PC-9 (cell line): ENCODE data around the gene POMZP3. TPM values are rescaled to one million over a fixed set of nuclear protein-coding genes. Genes with fewer than 3 reads are reported as not detected.
"Not testable (repeated sequence)": the region's sequence is repeated elsewhere in the genome, so short reads cannot be mapped to it uniquely, and the experiment has no call there.

Experiments
- BruUV-seq: library from RNA; stranded (reverse); fragments of 400-500 nt; replicated peaks from 2 replicates; lab custom pipeline; 2021; lab: Mats Ljungman, UMichigan
- CTCF ChIA-PET: fragments of 300-600 bp; sonication (Branson Sonifier 250); formaldehyde crosslinking; loops from one replicate; lab custom pipeline; 2022; ENCODE audit warnings: antibody characterized with exemption; lab: Charles Lee
- POLR2A ChIA-PET: fragments of 300-600 bp; sonication (Branson Sonifier 250); formaldehyde crosslinking; loops from one replicate; lab custom pipeline; 2022; ENCODE audit warnings: antibody characterized with exemption; ENCODE audit not compliant: unreplicated experiment; lab: Charles Lee
- DNase-seq, 2 experiments: peaks; one replicate each; pipeline versions ENCODE4 v3.0.0 to v3.0.0-alpha.2; 2015 to 2022; ENCODE audit warnings: mixed read lengths in 1 of 2
- H2AFZ ChIP-seq: fragments of 200-600 bp; sonication (generic); 2 replicates; pipeline ENCODE4 v1.8.1; 2017; ENCODE audit warnings: antibody characterized with exemption
- H3F3A ChIP-seq: fragments of 200-600 bp; sonication (generic); 2 replicates; pipeline ENCODE4 v1.8.1; 2017; ENCODE audit warnings: antibody characterized with exemption, mild to moderate bottlenecking, low read depth; ENCODE audit not compliant: insufficient read depth
- H3K27ac ChIP-seq: fragments of 200-600 bp; sonication (generic); 2 replicates; pipeline ENCODE4 v1.6.1; 2016; ENCODE audit warnings: mixed run types
- H3K27me3 ChIP-seq: fragments of 200-600 bp; sonication (generic); 2 replicates; pipeline ENCODE4 v1.6.1; 2016; ENCODE audit warnings: low read depth, mixed run types; ENCODE audit not compliant: insufficient read depth
- H3K36me3 ChIP-seq: fragments of 200-600 bp; sonication (generic); 2 replicates; pipeline ENCODE4 v1.6.1; 2016; ENCODE audit warnings: low read depth, mixed run types
- H3K4me1 ChIP-seq: fragments of 200-600 bp; sonication (generic); replicated peaks from 2 replicates; pipeline ENCODE4 v1.6.1; 2016; ENCODE audit warnings: mixed run types; ENCODE audit not compliant: insufficient read depth
- H3K4me2 ChIP-seq: fragments of 200-600 bp; sonication (generic); 2 replicates; pipeline ENCODE4 v1.6.1; 2017; ENCODE audit warnings: mixed run types
- H3K4me3 ChIP-seq: fragments of 200-600 bp; sonication (generic); 2 replicates; pipeline ENCODE4 v1.6.1; 2016; ENCODE audit warnings: mixed run types
- H3K79me2 ChIP-seq: fragments of 200-600 bp; sonication (generic); 2 replicates; pipeline ENCODE4 v1.6.1; 2017; ENCODE audit warnings: low read depth, mixed run types
- H3K9me2 ChIP-seq: fragments of 200-600 bp; sonication (generic); 2 replicates; pipeline ENCODE4 v1.8.1; 2017; ENCODE audit warnings: mild to moderate bottlenecking; ENCODE audit not compliant: insufficient read depth
- H3K9me3 ChIP-seq: fragments of 200-600 bp; sonication (generic); 2 replicates; pipeline ENCODE4 v1.8.1; 2016; ENCODE audit warnings: low read depth; ENCODE audit not compliant: insufficient read depth
- H4K20me1 ChIP-seq: fragments of 200-600 bp; sonication (generic); 2 replicates; pipeline ENCODE4 v1.8.1; 2017; ENCODE audit not compliant: insufficient read depth
- intact Hi-C: fragments of 100-400 bp; cut with micrococcal nuclease; formaldehyde crosslinking; loops from one replicate; pipeline ENCODE4 v1.10.0; 2022; ENCODE audit not compliant: unreplicated experiment
- total RNA-seq: library from RNA; stranded (reverse); gene quantifications from 2 replicates; pipeline ENCODE4 v1.2.3, GENCODE V29; 2021

POMZP3 gene
- total RNA-seq, 1 experiment from 2014 or later, result 12.0 TPM

DNA sequence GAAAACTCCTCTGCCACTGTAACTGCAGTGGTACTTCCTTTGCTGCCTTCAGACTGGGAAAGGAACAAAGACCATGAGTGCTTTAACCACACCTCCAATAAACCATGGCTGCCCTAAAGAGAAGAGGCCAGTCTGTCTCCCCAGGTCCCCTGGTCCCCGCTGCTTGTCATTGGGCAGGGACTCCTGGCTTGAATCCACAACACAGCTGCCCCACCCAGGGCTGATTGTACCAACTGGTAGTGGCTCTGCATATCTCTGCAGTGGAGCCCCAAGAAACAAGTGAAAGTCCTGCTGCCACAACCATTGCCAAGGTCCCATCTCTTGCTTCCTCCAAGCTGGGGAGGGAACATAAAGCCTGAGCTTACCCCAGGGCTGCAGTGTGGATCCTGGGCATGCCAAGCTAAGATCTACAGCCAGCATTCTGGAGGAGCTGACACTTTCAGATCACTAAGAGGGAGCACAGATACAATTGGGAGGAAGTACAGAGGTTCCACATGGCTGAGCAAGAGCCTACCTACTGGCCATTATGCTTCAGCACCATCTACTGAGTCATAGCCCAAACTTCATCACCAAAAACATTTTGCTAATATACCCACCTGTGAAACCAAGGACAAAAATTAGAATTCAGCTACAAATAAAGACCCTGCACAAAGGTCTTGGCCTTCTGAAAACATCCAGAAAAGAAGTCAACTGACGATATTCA lies 35.3 kb downstream of the POMZP3 start:
- BruUV-seq, H2AFZ ChIP-seq, H4K20me1 ChIP-seq, H3K27me3 ChIP-seq, H3K36me3 ChIP-seq, CTCF ChIA-PET, H3K9me2 ChIP-seq, H3K27ac ChIP-seq, DNase-seq, H3K9me3 ChIP-seq, H3K4me3 ChIP-seq, intact Hi-C loops, H3K4me2 ChIP-seq, POLR2A ChIA-PET: not testable (repeated sequence)
- Histone ChIP-seq H3K4me1 (peaks cover 18% of the 10 kb centered on the region), H3K79me2 (peaks cover 43% of the 10 kb centered on the region), H3F3A (peaks cover 11% of the 10 kb centered on the region; the same call in 1 of the 2 replicates)

DNA sequence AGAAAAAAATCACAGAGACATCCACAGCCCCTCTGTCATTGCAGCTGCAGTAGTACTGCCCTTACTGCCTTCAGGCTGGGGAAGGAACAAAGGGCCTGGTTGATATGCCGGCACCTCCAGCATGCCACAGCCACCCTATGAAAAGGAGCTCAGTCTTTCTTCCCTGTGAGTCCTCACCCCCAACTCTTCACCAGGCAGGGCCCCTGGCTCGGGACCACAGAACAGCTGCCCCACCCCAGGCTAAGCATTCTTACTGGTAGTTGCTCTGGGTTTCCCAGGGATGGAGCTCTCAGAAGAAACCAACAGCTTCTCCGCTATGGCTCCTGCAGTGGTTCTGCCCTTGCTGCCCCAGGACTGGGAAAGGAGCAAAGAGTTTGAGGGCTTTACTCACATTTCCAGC lies 36.0 kb downstream of the POMZP3 start:
- H3K36me3 ChIP-seq, intact Hi-C loops, H3K4me3 ChIP-seq, DNase-seq, H4K20me1 ChIP-seq, H3K27ac ChIP-seq, H3K9me2 ChIP-seq, H3K4me2 ChIP-seq, H3F3A ChIP-seq, POLR2A ChIA-PET, H2AFZ ChIP-seq, H3K27me3 ChIP-seq, H3K9me3 ChIP-seq, CTCF ChIA-PET, BruUV-seq: not testable (repeated sequence)
- Histone ChIP-seq H3K4me1 (peaks cover 25% of the 10 kb centered on the region), H3K79me2 (peaks cover 50% of the 10 kb centered on the region)

DNA sequence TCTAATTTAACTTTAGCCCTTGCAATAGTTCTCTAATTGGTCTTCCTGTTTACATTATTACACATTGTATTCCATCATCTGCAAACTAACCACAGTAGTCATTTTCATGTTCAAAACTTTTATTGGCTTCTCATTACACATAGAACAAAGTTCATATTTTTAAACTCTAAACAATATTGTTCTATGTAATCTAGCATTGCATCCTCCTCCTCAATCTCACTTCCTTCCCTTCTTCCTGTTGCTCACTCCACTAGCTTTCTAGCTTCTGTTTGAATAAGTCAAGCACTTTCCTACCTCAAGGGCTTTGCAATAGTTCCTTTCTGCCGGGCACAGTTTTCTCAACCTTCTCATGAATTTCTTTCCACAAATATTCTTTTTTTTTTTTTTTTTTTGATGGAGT lies 38.5 kb downstream of the POMZP3 start:
- H3K9me3 ChIP-seq, BruUV-seq, H4K20me1 ChIP-seq, H3K9me2 ChIP-seq, POLR2A ChIA-PET, H3K4me2 ChIP-seq, H3K36me3 ChIP-seq, H3K27me3 ChIP-seq, H2AFZ ChIP-seq, intact Hi-C loops, CTCF ChIA-PET, H3K4me3 ChIP-seq, DNase-seq: not testable (repeated sequence)
- Histone ChIP-seq H3K4me1 (peaks cover 40% of the 10 kb centered on the region), H3K27ac (peak overlapping the region; percentile 66), H3F3A (peaks cover 16% of the 10 kb centered on the region; the same call in 1 of the 2 replicates), H3K79me2 (peaks cover 71% of the 10 kb centered on the region)

DNA sequence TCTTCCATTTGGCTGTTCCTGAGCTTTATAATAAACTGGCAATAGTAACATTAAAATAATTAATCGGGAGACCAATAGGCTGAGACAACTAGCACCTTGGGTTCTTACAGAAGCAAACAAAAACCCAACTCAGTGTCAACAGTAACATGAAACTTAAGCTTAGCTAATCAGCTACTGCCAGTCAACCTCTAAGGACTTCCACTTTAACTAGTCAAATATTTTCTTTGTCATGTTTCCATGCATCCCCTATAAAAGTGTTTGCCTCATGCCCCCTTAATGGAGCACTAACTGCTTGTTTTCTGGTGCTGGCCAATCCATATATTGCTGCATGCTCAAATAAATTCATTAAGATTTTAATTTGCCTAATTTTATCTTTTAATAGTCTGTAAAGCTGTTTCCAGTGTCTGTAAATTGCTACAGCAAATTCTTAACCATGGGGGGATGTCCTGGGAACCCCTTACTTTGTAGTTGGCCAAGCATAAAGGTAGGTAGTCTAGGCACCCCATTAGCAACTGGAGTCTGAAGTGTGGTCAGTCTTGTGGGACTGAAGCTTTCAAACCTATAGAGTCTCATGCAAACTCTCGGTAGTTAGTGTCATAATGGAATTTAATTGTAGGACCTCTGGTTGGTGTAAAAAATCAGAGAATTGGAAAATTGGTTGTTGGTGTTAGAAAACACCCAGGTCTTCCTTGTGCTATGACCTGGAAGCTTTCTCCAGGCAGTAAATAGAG lies 40.3 kb downstream of the POMZP3 start:
- POLR2A ChIA-PET, H3K4me2 ChIP-seq, H2AFZ ChIP-seq, H3K9me3 ChIP-seq, H3K27ac ChIP-seq, CTCF ChIA-PET, H3K27me3 ChIP-seq, intact Hi-C loops, H3K9me2 ChIP-seq, H3K36me3 ChIP-seq, BruUV-seq, H4K20me1 ChIP-seq, H3K4me3 ChIP-seq: not testable (repeated sequence)
- DNase-seq, result peak in 1 of 2 experiments; percentile 26
- Histone ChIP-seq H3F3A (peaks cover 25% of the 10 kb centered on the region; the same call in 1 of the 2 replicates), H3K4me1 (peaks cover 56% of the 10 kb centered on the region), H3K79me2 (peaks cover 59% of the 10 kb centered on the region)

DNA sequence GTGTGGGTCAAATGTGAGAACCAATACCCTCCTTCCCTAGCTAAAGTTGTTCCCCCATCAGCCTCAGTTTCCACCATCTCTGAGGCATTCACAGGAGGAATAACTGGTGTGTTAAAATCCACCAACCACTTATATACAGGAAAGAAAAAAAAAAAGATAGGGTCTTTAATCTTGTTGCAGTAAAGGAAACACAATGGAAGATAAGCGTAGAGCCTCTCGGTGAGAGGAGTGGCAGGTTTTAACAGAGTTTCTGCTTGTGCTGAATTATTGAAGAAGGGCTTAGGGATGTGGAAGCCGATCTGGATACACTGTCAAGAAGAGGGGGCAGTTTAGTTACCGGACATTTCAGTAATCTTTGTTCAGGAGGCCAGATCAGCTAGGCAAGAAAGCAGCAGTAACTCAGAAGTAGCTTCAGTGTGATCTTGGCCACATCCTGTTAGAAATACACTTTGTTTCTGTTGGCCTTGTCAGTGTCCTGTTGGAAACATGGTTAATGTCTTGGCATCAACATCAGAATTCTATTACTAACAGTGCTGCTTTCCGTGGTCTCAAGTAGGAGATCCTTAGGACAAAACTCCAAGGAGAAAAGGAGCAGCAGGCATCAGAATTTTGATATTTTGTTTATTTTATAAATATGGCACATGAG lies 43.3 kb downstream of the POMZP3 start:
- Histone ChIP-seq H3K79me2 (peaks cover 55% of the 10 kb centered on the region), H3K4me1 (peaks cover 57% of the 10 kb centered on the region), H3K4me2 (peak overlapping the region; percentile 53), H3K27ac (peak overlapping the region; percentile 67), H3F3A (peaks cover 30% of the 10 kb centered on the region)
- H3K9me3 ChIP-seq, H3K27me3 ChIP-seq, CTCF ChIA-PET, intact Hi-C loops, DNase-seq, H3K4me3 ChIP-seq, H3K36me3 ChIP-seq, H3K9me2 ChIP-seq, BruUV-seq, H2AFZ ChIP-seq, H4K20me1 ChIP-seq: not testable (repeated sequence)
- POLR2A ChIA-PET, result interaction anchor here (0.6 kb wide), 1 partner anchor 985 kb away, joined by 3 read pairs; no protein-coding TSS in a partner anchor

DNA sequence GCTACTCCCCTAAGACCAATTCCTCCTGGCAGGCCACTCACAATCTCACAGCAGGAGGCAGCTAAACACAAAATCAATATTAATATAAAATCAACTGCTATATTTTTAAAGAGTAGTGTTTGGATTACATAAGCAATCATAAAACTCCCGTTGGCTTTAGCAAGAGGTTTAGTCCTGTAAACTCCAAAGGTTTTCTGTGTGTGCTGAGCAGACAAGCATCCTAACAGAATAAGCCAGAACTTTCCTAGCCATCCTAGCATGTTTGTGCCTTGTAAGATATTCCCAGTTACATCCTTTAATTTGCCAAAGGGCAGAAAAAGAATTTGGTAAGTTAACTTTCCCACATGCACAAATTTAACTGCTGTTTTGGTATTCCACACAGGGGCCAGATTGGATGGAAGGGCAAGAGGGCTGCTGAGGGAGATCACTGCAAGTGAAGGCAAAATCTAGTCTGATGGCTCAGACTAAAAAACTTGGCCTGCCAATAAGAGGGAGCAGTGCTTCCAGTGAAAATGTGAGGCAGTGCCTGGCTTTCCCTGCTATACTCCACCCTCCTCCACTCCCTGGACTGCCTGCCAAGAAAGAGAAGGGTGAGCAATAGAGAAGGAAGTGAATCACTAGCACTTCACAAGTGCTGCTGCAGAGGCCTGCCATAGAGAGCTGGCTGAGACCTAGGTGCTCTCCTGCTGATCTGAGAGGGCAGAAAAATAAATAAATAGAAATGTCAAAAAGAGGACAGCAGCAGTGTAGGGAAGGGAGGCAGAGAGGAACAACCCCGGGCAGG lies 44.0 kb downstream of the POMZP3 start:
- peak overlapping the region; percentile 53 for H3K4me2 ChIP-seq
- H3K4me3 ChIP-seq, H3K9me3 ChIP-seq, CTCF ChIA-PET, H3K27me3 ChIP-seq, BruUV-seq, H3K9me2 ChIP-seq, H3K36me3 ChIP-seq, intact Hi-C loops, H2AFZ ChIP-seq, H4K20me1 ChIP-seq: not testable (repeated sequence)
- peak overlapping the region; percentile 67 for H3K27ac ChIP-seq
- peak; percentile 79 to 81 for DNase-seq
- H3F3A ChIP-seq, result peaks cover 28% of the 10 kb centered on the region
- H3K4me1 ChIP-seq, result peaks cover 53% of the 10 kb centered on the region
- peaks cover 59% of the 10 kb centered on the region for H3K79me2 ChIP-seq
- POLR2A ChIA-PET, result interaction anchor here (0.6 kb wide), 1 partner anchor 986 kb away, joined by 3 read pairs; no protein-coding TSS in a partner anchor
